ENCODE results near the gene SOX12.
"Not testable (repeated sequence)": the region's sequence is repeated elsewhere in the genome, so short reads cannot be mapped to it uniquely, and the experiment has no call there.

- not testable (repeated sequence) for TF ChIP-seq ZNF317 (CRISPR knock-in tag; IDR thresholded peaks at IDR 0.05; ENCODE audit: borderline replicate concordance, low read depth); CTCF (IDR thresholded peaks at IDR 0.05); NR1H2 (CRISPR knock-in tag; IDR thresholded peaks at IDR 0.05); IRF1 (CRISPR knock-in tag; IDR thresholded peaks at IDR 0.05)
Observed at GRCh38 chr20:336040-336439, 10.7 kb downstream of the SOX12 start.

All from WTC11 (cell line).